HepG2 (cell line): Measurements from ENCODE around the gene PDE4DIP.
"Not testable (repeated sequence)": the region's sequence is repeated elsewhere in the genome, so short reads cannot be mapped to it uniquely, and the experiment has no call there.

ENCODE experiments used
- CREB3 ChIP-seq: sonication (generic); formaldehyde crosslinking; IDR thresholded peaks from 2 replicates; pipeline ENCODE4 v1.5.0; 2020; ENCODE audit warnings: missing genetic modification reagents
- CTCF ChIP-seq: sonication (generic); formaldehyde crosslinking; IDR thresholded peaks from 2 replicates; pipeline ENCODE4 v1.5.0; 2020; ENCODE audit warnings: mild to moderate bottlenecking, missing genetic modification reagents, moderate library complexity
- MEF2D ChIP-seq: sonication (generic); formaldehyde crosslinking; IDR thresholded peaks from 2 replicates; pipeline ENCODE4 v1.5.1; 2020; ENCODE audit warnings: mild to moderate bottlenecking, missing genetic modification reagents
- NR2C2 ChIP-seq: sonication (generic); formaldehyde crosslinking; IDR thresholded peaks from 2 replicates; pipeline ENCODE4 v1.4.0; 2020; ENCODE audit warnings: missing genetic modification reagents, mild to moderate bottlenecking, moderate library complexity, borderline replicate concordance
- ZBTB21 ChIP-seq: sonication (generic); formaldehyde crosslinking; IDR thresholded peaks from 2 replicates; pipeline ENCODE4 v1.4.0; 2020; ENCODE audit warnings: missing genetic modification reagents
- ZFP36 ChIP-seq: fragments of 150-350 bp; IDR thresholded peaks from 2 replicates; pipeline ENCODE4 v1.6.1; 2018; ENCODE audit warnings: borderline replicate concordance, low read length, low read depth; ENCODE audit not compliant: partially characterized antibody
- ZNF740 ChIP-seq: sonication (generic); formaldehyde crosslinking; IDR thresholded peaks from 2 replicates; pipeline ENCODE4 v1.4.0; 2020; ENCODE audit warnings: missing genetic modification reagents

GRCh38 chr1:148900026-148900425 is 55.8 kb downstream of the PDE4DIP start:
- TF ChIP-seq MEF2D (CRISPR knock-in tag); ZBTB21 (CRISPR knock-in tag); NR2C2; ZFP36; CTCF; ZNF740; CREB3: not testable (repeated sequence)
